GM10266 (cell line): Measurements from ENCODE around the gene C8G.

Experiments
- DNase-seq: peaks from one replicate; pipeline ENCODE4 v3.0.0; 2012; ENCODE audit errors: extremely low spot score
- TF ChIP-seq, protein P1 (sequence below): IDR thresholded peaks from 2 replicates; pipeline ENCODE4 v1.5.1; 2012; ENCODE audit warnings: mild to moderate bottlenecking, low read depth; ENCODE audit not compliant: control insufficient read depth, insufficient read depth; ENCODE audit errors: missing control alignments

The C8G gene

DNA sequence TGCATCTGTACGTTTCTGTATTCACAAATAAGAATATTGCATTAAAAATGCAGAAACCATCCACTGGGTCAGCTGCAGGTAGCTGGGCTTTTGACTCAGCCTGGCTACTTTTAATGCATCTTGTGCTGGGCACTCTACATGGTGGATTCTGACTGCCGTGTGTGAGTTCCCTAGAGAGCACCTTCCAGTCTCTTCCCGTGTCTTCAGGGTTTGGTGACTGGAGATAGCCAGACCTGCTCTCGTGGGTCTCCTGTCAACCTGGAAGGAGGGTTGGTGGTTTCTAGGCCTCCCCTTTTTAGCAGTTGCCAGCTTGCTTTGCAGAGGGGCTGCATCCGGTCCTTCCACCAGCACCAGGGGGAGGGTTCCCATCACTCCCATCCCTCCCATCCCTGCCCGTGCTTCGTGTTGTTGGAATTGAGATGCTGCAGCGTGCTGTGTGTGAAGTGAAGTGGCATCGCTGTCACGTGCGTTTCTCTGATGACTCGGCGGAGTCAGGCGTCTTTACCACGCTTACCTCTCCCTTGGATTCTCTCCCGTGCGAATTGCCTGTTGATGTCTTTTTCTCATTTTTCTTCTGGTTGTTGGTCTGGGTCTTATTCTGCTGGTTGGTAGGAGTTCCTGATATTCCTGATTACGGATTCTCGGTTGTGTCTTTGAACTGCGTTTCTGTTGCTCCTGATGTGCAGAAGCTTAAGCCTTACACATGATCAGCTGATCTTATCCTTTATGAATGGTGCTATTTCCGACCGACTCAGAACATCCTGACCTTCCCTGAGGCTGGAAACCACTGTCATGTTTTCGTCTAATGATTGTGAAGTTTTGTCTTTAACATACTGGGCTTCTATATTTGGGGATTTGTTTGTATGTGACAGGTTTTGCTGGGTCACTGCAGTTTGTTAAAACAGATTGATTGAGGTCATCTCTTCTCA is 17.4 kb upstream of the C8G start:
- TF ChIP-seq, protein P1, sequence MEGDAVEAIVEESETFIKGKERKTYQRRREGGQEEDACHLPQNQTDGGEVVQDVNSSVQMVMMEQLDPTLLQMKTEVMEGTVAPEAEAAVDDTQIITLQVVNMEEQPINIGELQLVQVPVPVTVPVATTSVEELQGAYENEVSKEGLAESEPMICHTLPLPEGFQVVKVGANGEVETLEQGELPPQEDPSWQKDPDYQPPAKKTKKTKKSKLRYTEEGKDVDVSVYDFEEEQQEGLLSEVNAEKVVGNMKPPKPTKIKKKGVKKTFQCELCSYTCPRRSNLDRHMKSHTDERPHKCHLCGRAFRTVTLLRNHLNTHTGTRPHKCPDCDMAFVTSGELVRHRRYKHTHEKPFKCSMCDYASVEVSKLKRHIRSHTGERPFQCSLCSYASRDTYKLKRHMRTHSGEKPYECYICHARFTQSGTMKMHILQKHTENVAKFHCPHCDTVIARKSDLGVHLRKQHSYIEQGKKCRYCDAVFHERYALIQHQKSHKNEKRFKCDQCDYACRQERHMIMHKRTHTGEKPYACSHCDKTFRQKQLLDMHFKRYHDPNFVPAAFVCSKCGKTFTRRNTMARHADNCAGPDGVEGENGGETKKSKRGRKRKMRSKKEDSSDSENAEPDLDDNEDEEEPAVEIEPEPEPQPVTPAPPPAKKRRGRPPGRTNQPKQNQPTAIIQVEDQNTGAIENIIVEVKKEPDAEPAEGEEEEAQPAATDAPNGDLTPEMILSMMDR: no peak
- no peak for DNase-seq

DNA sequence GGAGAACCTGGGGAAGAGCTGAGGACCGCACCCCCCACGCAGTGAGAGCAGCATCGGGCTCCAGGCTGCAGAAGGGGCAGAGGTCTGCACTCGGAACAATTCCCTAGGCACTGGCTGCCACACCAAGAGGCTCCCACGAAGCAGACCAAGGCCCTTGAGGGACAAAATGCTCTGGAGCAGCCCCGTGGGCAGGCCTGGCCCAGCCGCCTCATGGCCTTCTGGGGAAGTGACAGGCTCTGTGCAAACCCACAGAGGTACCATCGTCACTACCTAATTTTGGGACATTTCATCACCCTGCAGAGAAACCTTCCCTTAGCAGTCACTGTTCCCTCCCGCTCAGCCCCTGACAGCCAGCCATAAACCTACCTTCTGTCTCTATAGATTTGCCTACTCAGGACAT is 16.5 kb upstream of the C8G start:
- TF ChIP-seq, protein P1: no peak
- no peak for DNase-seq

DNA sequence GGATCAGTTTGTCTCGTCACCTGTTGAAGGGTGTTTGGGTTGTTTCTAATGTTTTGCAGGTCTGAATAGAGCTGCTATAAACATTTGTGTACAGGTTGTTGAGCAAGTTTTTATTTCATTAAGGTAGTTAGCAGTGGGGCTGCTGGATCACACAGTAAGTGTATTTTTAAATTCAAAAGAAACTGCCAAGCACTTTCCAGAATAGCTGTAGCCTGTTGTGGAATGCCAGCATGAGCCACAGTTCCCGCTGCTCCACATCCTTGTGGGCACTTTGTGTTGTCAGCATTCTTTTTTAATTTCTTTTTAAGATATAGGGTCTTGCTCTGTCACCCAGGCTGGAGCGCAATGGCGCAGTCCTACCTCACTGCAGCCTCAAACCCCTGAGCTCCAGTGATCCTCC is 15.0 kb upstream of the C8G start:
- TF ChIP-seq, protein P1: no peak
- DNase-seq: no peak

DNA sequence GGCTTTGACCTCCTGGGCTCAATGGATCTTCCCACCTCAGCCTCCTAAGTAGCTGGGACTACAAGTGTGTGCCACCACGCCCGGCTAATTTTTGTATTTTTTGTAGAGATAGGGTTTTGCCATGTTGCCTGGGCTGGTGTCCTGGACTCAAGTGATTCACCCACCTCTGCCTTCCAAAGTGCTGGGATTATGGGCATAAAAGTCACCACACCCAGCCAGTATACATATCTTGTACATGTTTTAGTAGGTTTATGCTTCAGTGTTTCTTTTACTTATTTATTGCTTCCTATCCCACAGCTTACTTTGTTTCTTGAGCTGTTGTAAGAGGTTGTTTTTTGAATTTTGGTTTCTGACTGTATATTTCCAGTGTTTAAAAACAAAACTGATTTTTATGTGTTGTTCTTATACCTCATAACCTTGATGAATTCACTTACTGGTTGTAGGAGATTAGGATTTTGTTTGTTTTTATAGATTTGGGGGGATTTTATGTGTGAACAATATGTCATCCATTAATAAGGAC is 13.4 kb upstream of the C8G start:
- no peak for DNase-seq
- TF ChIP-seq, protein P1: no peak

DNA sequence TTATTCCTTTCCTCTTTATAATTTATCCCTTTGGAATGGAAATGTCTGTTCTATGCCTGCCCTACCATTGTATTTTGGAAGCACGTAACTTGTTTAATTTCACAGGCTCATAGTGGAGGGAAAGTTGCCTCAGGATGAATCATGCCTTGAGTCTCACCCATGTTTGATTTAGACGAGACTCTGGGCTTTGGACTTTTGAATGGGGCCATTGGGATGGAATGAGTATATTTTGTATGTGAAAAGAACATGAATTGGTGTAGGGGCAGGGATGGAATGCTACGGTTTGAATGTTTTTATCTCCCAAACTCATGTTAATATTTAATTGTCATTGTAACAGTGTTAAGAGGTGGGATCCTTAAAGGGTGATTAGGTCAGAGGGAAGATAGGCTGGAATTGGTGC is 10.8 kb upstream of the C8G start:
- DNase-seq: no peak
- TF ChIP-seq, protein P1: no peak

DNA sequence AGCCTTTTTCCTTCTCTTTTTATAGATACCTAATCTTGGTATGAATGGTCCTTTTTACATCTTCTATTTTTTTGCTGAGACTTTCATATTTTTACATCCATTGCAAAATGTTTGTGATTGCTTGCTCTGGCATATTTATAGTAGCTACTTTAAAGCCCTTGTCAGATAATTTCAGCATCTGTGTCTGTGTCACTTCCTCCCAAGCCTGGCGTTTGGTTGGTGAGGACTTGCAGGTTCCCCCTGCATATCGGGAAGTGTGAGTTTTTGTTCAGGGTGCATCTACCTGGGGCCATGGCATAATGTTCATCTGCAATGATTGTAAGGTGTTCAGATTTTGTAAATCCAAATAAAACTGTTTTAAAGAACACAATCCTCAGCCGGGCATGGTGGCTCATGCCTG is 9.4 kb upstream of the C8G start:
- DNase-seq: no peak
- TF ChIP-seq, protein P1: no peak

DNA sequence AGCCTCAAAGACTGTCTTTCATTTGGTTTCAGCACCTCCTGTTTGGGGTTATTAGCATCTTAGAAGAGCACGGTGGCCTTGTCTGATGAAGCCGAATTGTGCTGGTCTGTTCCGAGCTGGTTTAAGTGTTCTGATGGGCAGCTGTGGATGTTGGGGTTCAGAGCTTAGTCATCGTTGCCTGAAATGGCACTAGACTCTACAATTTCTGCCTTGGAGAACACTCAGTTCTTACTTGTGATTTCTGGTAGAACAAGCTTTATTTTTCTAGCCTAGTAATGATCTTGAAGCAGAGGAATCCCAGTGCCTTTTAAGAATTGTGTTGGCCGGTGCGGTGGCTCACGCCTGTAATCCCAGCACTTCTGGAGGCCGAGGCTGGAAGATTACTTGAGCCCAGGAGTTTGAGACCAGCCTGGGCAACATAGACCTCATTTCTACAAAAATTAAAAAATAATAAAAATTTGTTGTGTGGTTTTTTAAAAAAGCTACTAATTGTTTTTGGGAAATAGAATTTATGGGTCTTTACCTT is 8.3 kb upstream of the C8G start:
- TF ChIP-seq, protein P1: no peak
- DNase-seq: no peak
